ENCODE measurements around the gene FUT7. TPM values are rescaled to one million over a fixed set of nuclear protein-coding genes. Genes with fewer than 3 reads are reported as not detected.

The FUT7 gene
- total and polyA plus RNA-seq, 2 donors from 2014 or later: 0.60 TPM; not detected in 1

GRCh38 chr9:136997371-136997770 lies 34.5 kb downstream of the FUT7 start:
- Histone ChIP-seq H3K27me3 (ENCODE audit: control insufficient read depth, insufficient read depth, low read length) (no peaks in the 10 kb centered on the region), H3K4me3 (ENCODE audit: low read length in 3 of 3) (no peak overlapping the region), H3K36me3 (ENCODE audit: control insufficient read depth in 2 of 3, insufficient read depth in 3 of 3, low read length in 3 of 3) (peaks cover 0 to 5% (median 0%) of the 10 kb centered on the region in 3 donors), H3K4me1 (ENCODE audit: control insufficient read depth in 2 of 3, insufficient read depth in 2 of 3, low read depth in 1 of 3, low read length in 3 of 3) (peaks cover 0 to 20% (median 10%) of the 10 kb centered on the region in 3 donors), H3K9ac (ENCODE audit: low read length in 3 of 3) (no peak overlapping the region), H3K27ac (ENCODE audit: low read depth in 2 of 2, low read length in 2 of 2) (no peak overlapping the region), H3K9me3 (ENCODE audit: control insufficient read depth in 2 of 3, insufficient read depth in 1 of 3, low read length in 3 of 3) (no peaks in the 10 kb centered on the region)
- DNase-seq (no peak), FAIRE-seq (no peak)
- no peak for TF ChIP-seq CTCF (IDR thresholded peaks at IDR 0.05; ENCODE audit: borderline replicate concordance, extremely low read depth, insufficient read depth)
- intact Hi-C loops (cut with DNase I): no loop called here

GRCh38 chr9:136996361-136997292 lies 35.3 kb downstream of the FUT7 start, which contains the start of gene CLIC3:
CLIC3 (minus strand) TSS chr9:136996568; CDS start chr9:136996543, 25 bp downstream.
- DNase-seq (peak in 2 of 5 donors; percentile 32 to 75), FAIRE-seq (no peak)
- Histone ChIP-seq H3K9ac (ENCODE audit: low read length in 3 of 3) (no peak within 1 kb of the TSS), H3K4me1 (ENCODE audit: control insufficient read depth in 2 of 3, insufficient read depth in 2 of 3, low read depth in 1 of 3, low read length in 3 of 3) (peaks cover 0 to 20% (median 10%) of the 10 kb centered on the region in 3 donors), H3K4me3 (ENCODE audit: low read length in 3 of 3) (no peak within 1 kb of the TSS), H3K27me3 (ENCODE audit: control insufficient read depth, insufficient read depth, low read length) (no peaks in the 10 kb centered on the region), H3K27ac (ENCODE audit: low read depth in 2 of 2, low read length in 2 of 2) (no peak within 1 kb of the TSS), H3K9me3 (ENCODE audit: control insufficient read depth in 2 of 3, insufficient read depth in 1 of 3, low read length in 3 of 3) (no peaks in the 10 kb centered on the region), H3K36me3 (ENCODE audit: control insufficient read depth in 2 of 3, insufficient read depth in 3 of 3, low read length in 3 of 3) (peaks cover 0 to 5% (median 0%) of the 10 kb centered on the region in 3 donors)
- no peak for TF ChIP-seq CTCF (IDR thresholded peaks at IDR 0.05; ENCODE audit: borderline replicate concordance, extremely low read depth, insufficient read depth)
- intact Hi-C loops (cut with DNase I): no loop called here

- no peaks in the 10 kb centered on the region for H3K9me3 ChIP-seq (ENCODE audit: control insufficient read depth in 2 of 3, insufficient read depth in 1 of 3, low read length in 3 of 3)
- intact Hi-C loops (cut with DNase I): no loop called here
- no peak overlapping the region for H3K9ac ChIP-seq (ENCODE audit: low read length in 3 of 3)
- TF ChIP-seq CTCF (IDR thresholded peaks at IDR 0.05; ENCODE audit: borderline replicate concordance, extremely low read depth, insufficient read depth): no peak
- no peak overlapping the region for H3K4me3 ChIP-seq (ENCODE audit: low read length in 3 of 3)
- H3K27ac ChIP-seq (ENCODE audit: low read depth in 2 of 2, low read length in 2 of 2): no peak overlapping the region
- H3K4me1 ChIP-seq (ENCODE audit: control insufficient read depth in 2 of 3, insufficient read depth in 2 of 3, low read depth in 1 of 3, low read length in 3 of 3): peaks cover 0 to 20% (median 10%) of the 10 kb centered on the region in 3 donors
- FAIRE-seq (no peak), DNase-seq (no peak)
- no peaks in the 10 kb centered on the region for H3K27me3 ChIP-seq (ENCODE audit: control insufficient read depth, insufficient read depth, low read length)
- H3K36me3 ChIP-seq (ENCODE audit: control insufficient read depth in 2 of 3, insufficient read depth in 3 of 3, low read length in 3 of 3): peaks cover 0 to 5% (median 0%) of the 10 kb centered on the region in 3 donors
Measured at GRCh38 chr9:136995772-136996311, 36.0 kb downstream of the FUT7 start.
